Spinal cord (tissue), 10 donors: Measurements from ENCODE around the gene IL1RAPL2. TPM values are rescaled to one million over a fixed set of nuclear protein-coding genes. Genes with fewer than 3 reads are reported as not detected.

Source experiments
- DNase-seq, 6 donors: peaks; one replicate each; pipeline versions ENCODE4 v3.0.0 to v3.0.0-alpha.2; 2013 to 2015; ENCODE audit warnings: low spot score in 6 of 6, low read depth in 4 of 6
- H3K27ac ChIP-seq: one replicate; pipeline ENCODE4 v1.5.1; 2013; ENCODE audit warnings: low read depth, low read length, control low read depth
- H3K27me3 ChIP-seq: one replicate; pipeline ENCODE4 v1.6.1; 2013; ENCODE audit warnings: low read length; ENCODE audit not compliant: control insufficient read depth, insufficient read depth
- H3K36me3 ChIP-seq: one replicate; pipeline ENCODE4 v1.6.1; 2013; ENCODE audit warnings: low read length; ENCODE audit not compliant: control insufficient read depth, insufficient read depth
- H3K4me1 ChIP-seq: one replicate; pipeline ENCODE4 v1.6.1; 2013; ENCODE audit warnings: low read length; ENCODE audit not compliant: control insufficient read depth, insufficient read depth
- H3K4me3 ChIP-seq: one replicate; pipeline ENCODE4 v1.5.1; 2013; ENCODE audit warnings: low read depth, low read length, control low read depth
- H3K9me3 ChIP-seq: one replicate; pipeline ENCODE4 v1.6.1; 2013; ENCODE audit warnings: low read length; ENCODE audit not compliant: control insufficient read depth, insufficient read depth
- WGBS: methylation state at CpG from one replicate; pipeline ENCODE4 v1.1.5; 2013; ENCODE audit warnings: missing lambda C conversion rate; ENCODE audit not compliant: insufficient coverage; 5-methylcytosine and 5-hydroxymethylcytosine counted together
- polyA plus RNA-seq, 2 donors: library from polyadenylated mRNA; unstranded; fragments of 120-200 nt; gene quantifications; one replicate each; pipeline ENCODE4 v1.2.1, GENCODE V29; 2013; ENCODE audit not compliant: insufficient read length in 2 of 2
- total RNA-seq, 2 donors: library from RNA; depleted of rRNA in 1 of 2; stranded (reverse); fragments of 120-200 nt in 1 of 2; fragments of >200 nt in 1 of 2; gene quantifications; one replicate each; pipeline versions ENCODE4 v1.2.3 to v1.2.4, GENCODE V29; 2013 to 2014
- donor health status: healthy.

The IL1RAPL2 gene
- total and polyA plus RNA-seq, 4 donors = 0.90 to 3.0 (median 1.3) TPM

GRCh38 chrX:105564501-105564900 lies 998.5 kb downstream of the IL1RAPL2 start:
- H3K27ac ChIP-seq = no peak overlapping the region
- no peak overlapping the region for H3K4me3 ChIP-seq
- H3K4me1 ChIP-seq = no peaks in the 10 kb centered on the region
- WGBS = no CpG with 5 or more reads among the region's 1 CpG
- no peaks in the 10 kb centered on the region for H3K9me3 ChIP-seq
- H3K27me3 ChIP-seq = no peaks in the 10 kb centered on the region
- no peaks in the 10 kb centered on the region for H3K36me3 ChIP-seq
- DNase-seq = no peak

DNA sequence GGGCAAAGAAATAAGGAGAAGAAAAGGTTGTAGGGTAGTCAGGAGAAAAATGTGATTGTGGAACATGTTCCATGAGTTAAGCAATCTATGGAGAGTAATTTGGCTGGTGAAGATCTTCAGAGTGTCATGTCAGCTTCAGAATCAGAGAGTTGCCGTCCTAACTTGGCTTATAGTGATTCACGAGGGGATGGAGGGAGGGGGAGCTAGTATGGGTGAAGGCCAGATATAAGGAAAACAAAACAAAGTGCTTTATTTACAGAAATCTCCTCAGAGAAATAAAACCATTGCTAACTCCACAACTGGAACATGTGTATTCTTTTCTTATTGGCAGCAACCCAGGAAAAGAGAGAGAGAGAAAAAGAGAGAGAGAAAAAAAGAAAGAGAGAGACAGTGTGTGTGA lies 999.9 kb downstream of the IL1RAPL2 start:
- Histone ChIP-seq H3K4me1 (no peaks in the 10 kb centered on the region), H3K27me3 (no peaks in the 10 kb centered on the region), H3K4me3 (no peak overlapping the region), H3K9me3 (no peaks in the 10 kb centered on the region), H3K27ac (no peak overlapping the region), H3K36me3 (no peaks in the 10 kb centered on the region)
- WGBS = no CpG with 5 or more reads among the region's 2 CpGs
- no peak for DNase-seq

GRCh38 chrX:105567082-105567481 lies 1001.1 kb downstream of the IL1RAPL2 start:
- Histone ChIP-seq H3K4me1 (no peaks in the 10 kb centered on the region), H3K27me3 (no peaks in the 10 kb centered on the region), H3K27ac (no peak overlapping the region), H3K9me3 (no peaks in the 10 kb centered on the region), H3K36me3 (no peaks in the 10 kb centered on the region), H3K4me3 (no peak overlapping the region)
- DNase-seq = no peak

DNA sequence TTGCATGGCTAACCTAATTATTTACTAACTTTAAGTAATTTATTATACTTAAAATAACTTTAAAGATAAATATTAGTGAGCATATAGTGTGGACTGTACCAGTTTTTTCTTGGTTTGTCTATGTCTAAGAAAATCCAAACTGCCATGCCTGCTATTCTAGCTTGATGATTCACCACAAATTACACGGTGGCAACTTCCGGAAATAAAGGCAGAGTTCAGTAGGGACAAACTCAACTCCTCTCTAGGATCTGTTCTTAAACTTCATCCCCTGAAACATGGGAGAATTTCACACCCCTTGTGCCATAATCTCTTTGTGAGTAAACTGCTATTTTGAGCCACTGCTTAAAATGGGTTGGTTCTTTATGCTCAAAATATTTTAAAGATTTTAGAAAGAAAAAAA lies 1042.7 kb downstream of the IL1RAPL2 start:
- Histone ChIP-seq H3K4me3 (no peak overlapping the region), H3K36me3 (no peaks in the 10 kb centered on the region), H3K4me1 (no peaks in the 10 kb centered on the region), H3K27me3 (no peaks in the 10 kb centered on the region), H3K9me3 (peaks cover 2% of the 10 kb centered on the region), H3K27ac (no peak overlapping the region)
- DNase-seq = no peak
- no CpG with 5 or more reads among the region's 2 CpGs for WGBS

DNA sequence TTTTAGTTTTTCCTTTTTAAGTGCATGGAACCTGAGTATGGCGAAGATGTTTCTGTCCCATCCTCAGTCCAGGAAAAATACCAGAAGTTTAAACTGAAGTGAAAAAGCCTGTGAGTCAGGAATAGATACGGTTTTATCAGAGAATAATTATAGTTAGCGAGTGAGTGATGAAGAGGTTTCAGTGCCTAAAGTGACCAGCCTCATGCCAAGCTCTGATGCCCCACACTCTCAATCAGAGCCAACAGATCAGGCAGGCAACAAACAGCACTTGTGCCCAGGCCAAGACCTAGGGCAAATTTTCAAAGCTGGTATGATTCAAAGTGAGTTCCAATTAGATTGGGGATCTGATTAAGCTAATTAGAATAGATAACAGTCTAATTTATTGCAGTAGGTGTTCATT lies 1043.5 kb downstream of the IL1RAPL2 start:
- Histone ChIP-seq H3K9me3 (peaks cover 2% of the 10 kb centered on the region), H3K36me3 (no peaks in the 10 kb centered on the region), H3K4me1 (no peaks in the 10 kb centered on the region), H3K4me3 (no peak overlapping the region), H3K27ac (no peak overlapping the region), H3K27me3 (no peaks in the 10 kb centered on the region)
- no CpG with 5 or more reads among the region's 3 CpGs for WGBS
- DNase-seq = no peak

- no peaks in the 10 kb centered on the region for H3K27me3 ChIP-seq
- WGBS = no CpG with 5 or more reads among the region's 2 CpGs
- no peak for DNase-seq
- H3K4me3 ChIP-seq = no peak overlapping the region
- no peaks in the 10 kb centered on the region for H3K4me1 ChIP-seq
- H3K27ac ChIP-seq = no peak overlapping the region
- no peaks in the 10 kb centered on the region for H3K9me3 ChIP-seq
- H3K36me3 ChIP-seq = no peaks in the 10 kb centered on the region
These were observed 1044.4 kb downstream of the IL1RAPL2 start for GRCh38 chrX:105610411-105610810.

DNA sequence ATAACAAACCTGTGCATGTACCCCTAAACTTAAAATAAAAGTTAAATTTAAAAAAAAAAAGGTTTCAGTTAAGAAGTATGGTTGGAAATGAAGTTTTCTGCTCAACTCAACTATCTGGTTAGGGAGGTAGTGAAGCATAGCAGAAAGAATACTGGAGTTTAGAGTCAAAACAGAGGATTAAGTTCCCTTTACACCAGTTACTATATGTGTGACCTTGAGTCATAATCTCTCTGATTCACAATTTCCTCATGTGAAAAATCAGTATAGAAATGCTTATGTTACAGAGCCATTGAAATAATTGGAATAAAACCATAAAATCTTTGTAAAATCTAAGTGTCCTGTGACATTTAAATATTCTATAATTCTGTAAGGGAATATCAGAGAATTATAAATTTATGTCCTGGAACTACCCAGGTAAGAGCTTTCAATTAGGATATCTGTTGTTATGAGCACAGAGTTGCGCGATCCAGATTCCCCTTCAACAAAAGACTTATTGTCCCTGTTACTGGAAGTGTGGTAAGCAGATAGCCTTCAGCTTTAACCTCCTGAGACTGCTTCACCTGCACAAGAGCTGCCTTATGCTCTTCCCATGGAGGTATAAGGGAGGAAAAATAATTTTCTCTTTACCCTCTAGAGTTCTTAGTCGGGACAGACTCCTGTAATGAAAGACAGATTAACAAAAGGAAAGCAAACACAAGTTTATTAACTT lies 1052.5 kb downstream of the IL1RAPL2 start:
- Histone ChIP-seq H3K27me3 (no peaks in the 10 kb centered on the region), H3K9me3 (no peaks in the 10 kb centered on the region), H3K4me3 (no peak overlapping the region), H3K36me3 (no peaks in the 10 kb centered on the region), H3K4me1 (no peaks in the 10 kb centered on the region), H3K27ac (no peak overlapping the region)
- DNase-seq = no peak
- WGBS = no CpG with 5 or more reads among the region's 3 CpGs

- no peaks in the 10 kb centered on the region for H3K9me3 ChIP-seq
- no peaks in the 10 kb centered on the region for H3K27me3 ChIP-seq
- H3K36me3 ChIP-seq = no peaks in the 10 kb centered on the region
- no peak overlapping the region for H3K4me3 ChIP-seq
- H3K27ac ChIP-seq = no peak overlapping the region
- no peak for DNase-seq
- no peaks in the 10 kb centered on the region for H3K4me1 ChIP-seq
These were observed 1068.2 kb downstream of the IL1RAPL2 start for GRCh38 chrX:105634180-105634579.

DNA sequence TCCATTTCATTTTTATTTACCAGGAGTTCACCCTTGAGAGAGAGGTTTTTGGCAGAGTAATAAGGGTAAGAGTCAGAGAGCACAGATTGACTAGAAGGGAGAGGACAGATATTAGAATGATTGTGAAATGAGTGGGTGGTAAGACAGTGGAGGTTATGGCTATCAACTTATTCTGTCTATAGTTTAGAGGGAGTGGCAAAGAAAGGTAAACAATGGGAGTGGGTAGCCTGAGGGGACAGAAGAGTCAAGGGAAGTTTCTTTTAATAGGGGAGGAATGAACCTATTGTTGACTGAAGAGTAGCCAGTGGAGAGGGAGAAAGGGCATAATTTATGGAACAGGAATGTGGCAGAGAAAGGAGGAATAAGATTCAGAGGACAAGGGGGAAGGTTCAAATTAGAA lies 1069.8 kb downstream of the IL1RAPL2 start:
- DNase-seq = no peak
- Histone ChIP-seq H3K4me3 (no peak overlapping the region), H3K36me3 (no peaks in the 10 kb centered on the region), H3K9me3 (no peaks in the 10 kb centered on the region), H3K27me3 (no peaks in the 10 kb centered on the region), H3K4me1 (no peaks in the 10 kb centered on the region), H3K27ac (no peak overlapping the region)

- no peaks in the 10 kb centered on the region for H3K4me1 ChIP-seq
- H3K27me3 ChIP-seq = peaks cover 1% of the 10 kb centered on the region
- H3K27ac ChIP-seq = no peak overlapping the region
- H3K9me3 ChIP-seq = no peaks in the 10 kb centered on the region
- DNase-seq = no peak
- no peaks in the 10 kb centered on the region for H3K36me3 ChIP-seq
- no peak overlapping the region for H3K4me3 ChIP-seq
- 71% methylated on average over 1 of the region's 1 CpG for WGBS
These were observed 1070.7 kb downstream of the IL1RAPL2 start for GRCh38 chrX:105636667-105637066.
